K562 (cell line): ENCODE results near the gene FHIT. TPM values are rescaled to one million over a fixed set of nuclear protein-coding genes. Genes with fewer than 3 reads are reported as not detected.

Source experiments
- ATAC-seq: fragments of 200-7000 bp; cut with Tn5 transposase; 3 replicates; pipeline ENCODE4 v1.9.1; 2020; ENCODE audit warnings: moderate library complexity
- BruUV-seq: library from RNA; stranded (reverse); fragments of 400-500 nt; replicated peaks from 2 replicates; lab custom pipeline; 2021; lab: Mats Ljungman, UMichigan
- CTCF ChIA-PET: fragments of 300-600 bp; formaldehyde crosslinking; extraction: SDS; loops from one replicate; lab custom pipeline; 2021; ENCODE audit warnings: low intra/inter-chr PET ratio; lab: Yijun Ruan, JAX
- POLR2A ChIA-PET: fragments of 300-600, 350-650 bp; sonication (Branson Sonifier 250); formaldehyde crosslinking; extraction: SDS; loops from one replicate; lab custom pipeline; 2021; ENCODE audit warnings: antibody characterized with exemption, inconsistent platforms; lab: Yijun Ruan, JAX
- DNase-seq, 4 experiments: peaks; one replicate each; pipeline versions ENCODE4 v3.0.0 to v3.0.0-alpha.2; 2011 to 2018; ENCODE audit warnings: low spot score in 3 of 4, mixed read lengths in 3 of 4; ENCODE audit errors: extremely low read depth in 1 of 4
- FAIRE-seq: peaks from 2 replicates; lab custom pipeline; 2011; peaks lifted over from hg19 to GRCh38; lab: Jason Lieb, UNC
- H2AFZ ChIP-seq: 2 replicates; pipeline ENCODE4 v1.6.0; 2011; ENCODE audit warnings: low read depth, low read length, control low read depth, inconsistent platforms
- H3K27ac ChIP-seq: fragments of 200-600 bp; 3 replicates; pipeline ENCODE4 v1.8.0; 2011; ENCODE audit warnings: low read depth, mild to moderate bottlenecking, control low read depth, inconsistent platforms, low read length, moderate library complexity, mixed read lengths; ENCODE audit errors: extremely low read depth
- H3K27me3 ChIP-seq, 2 experiments: fragments of 300-600 bp in 1 of 2; 2 replicates in 1 of 2; 3 replicates in 1 of 2; pipeline versions ENCODE4 v1.6.0 to v1.8.0; 2011; ENCODE audit warnings: inconsistent platforms in 2 of 2, low read length in 2 of 2, mild to moderate bottlenecking in 1 of 2, mixed read lengths in 1 of 2, moderate library complexity in 1 of 2; ENCODE audit not compliant: control insufficient read depth in 2 of 2, insufficient read depth in 2 of 2
- H3K36me3 ChIP-seq: fragments of 300-600 bp; 3 replicates; pipeline ENCODE4 v1.8.0; 2011; ENCODE audit warnings: mild to moderate bottlenecking, low read length, inconsistent platforms; ENCODE audit not compliant: control insufficient read depth, insufficient read depth
- H3K4me1 ChIP-seq, 2 experiments: fragments of 200-600 bp in 1 of 2; replicated peaks in 1 of 2; 2 replicates in 1 of 2; 3 replicates in 1 of 2; pipeline versions ENCODE4 v1.5.1 to v1.8.0; 2011; ENCODE audit warnings: inconsistent platforms in 2 of 2, low read length in 2 of 2, mild to moderate bottlenecking in 1 of 2, mixed read lengths in 1 of 2, moderate library complexity in 1 of 2; ENCODE audit not compliant: control insufficient read depth in 2 of 2, insufficient read depth in 2 of 2
- H3K4me2 ChIP-seq: 2 replicates; pipeline ENCODE4 v1.6.1; 2011; ENCODE audit warnings: low read length, control low read depth, inconsistent platforms, mixed read lengths; ENCODE audit not compliant: insufficient read depth
- H3K4me3 ChIP-seq: fragments of 200-600 bp; sonication (generic), shearing (Covaris generic); 2 replicates; pipeline ENCODE4 v1.5.1; 2016; ENCODE audit warnings: control low read depth, inconsistent platforms
- H3K79me2 ChIP-seq: fragments of 200-600 bp; 3 replicates; pipeline ENCODE4 v1.8.0; 2011; ENCODE audit warnings: low read length, inconsistent platforms; ENCODE audit not compliant: control insufficient read depth, insufficient read depth
- H3K9ac ChIP-seq, 2 experiments: 2 replicates each; pipeline versions ENCODE4 v1.6.0 to v1.6.1; 2011; ENCODE audit warnings: low read depth in 2 of 2, low read length in 2 of 2, control low read depth in 1 of 2, inconsistent platforms in 1 of 2, mild to moderate bottlenecking in 1 of 2, mixed read lengths in 1 of 2; ENCODE audit not compliant: insufficient read depth in 1 of 2
- H3K9me1 ChIP-seq: one replicate; pipeline ENCODE4 v1.6.0; 2011; ENCODE audit warnings: inconsistent platforms, mild to moderate bottlenecking, low read length, moderate library complexity; ENCODE audit not compliant: control insufficient read depth, insufficient read depth
- H3K9me3 ChIP-seq: replicated peaks from 2 replicates; pipeline ENCODE4 v1.5.1; 2011; ENCODE audit warnings: low read depth, low read length, inconsistent platforms; ENCODE audit not compliant: control insufficient read depth, insufficient read depth
- H4K20me1 ChIP-seq: replicated peaks from 2 replicates; pipeline ENCODE4 v1.6.1; 2011; ENCODE audit warnings: low read length, inconsistent platforms, mixed read lengths; ENCODE audit not compliant: control insufficient read depth, insufficient read depth
- AFF1 ChIP-seq, 2 experiments: fragments of 450-650 bp; IDR thresholded peaks; 2 replicates each; pipeline ENCODE4 v1.6.1; 2018; ENCODE audit warnings: mild to moderate bottlenecking in 2 of 2, low read depth in 1 of 2; ENCODE audit not compliant: partially characterized antibody in 2 of 2
- ASH1L ChIP-seq: fragments of 450-650 bp; IDR thresholded peaks from 2 replicates; pipeline ENCODE4 v1.6.1; 2018; ENCODE audit warnings: borderline replicate concordance, mild to moderate bottlenecking, low read depth; ENCODE audit not compliant: partially characterized antibody
- ATF3 ChIP-seq, 2 experiments: fragments of 450-650 bp in 1 of 2; sonication (generic) in 1 of 2; formaldehyde crosslinking in 1 of 2; IDR thresholded peaks in 1 of 2; conservative IDR thresholded peaks in 1 of 2; 2 replicates each; pipeline versions ENCODE4 v1.6.1 to v1.8.1; 2016 to 2023; ENCODE audit warnings: mild to moderate bottlenecking in 2 of 2, moderate library complexity in 2 of 2, inconsistent platforms in 1 of 2, missing genetic modification reagents in 1 of 2
- BMI1 ChIP-seq: fragments of 150-350 bp; IDR thresholded peaks from 2 replicates; pipeline ENCODE4 v1.6.1; 2014; ENCODE audit warnings: low read length
- CC2D1A ChIP-seq: fragments of 450-650 bp; IDR thresholded peaks from 2 replicates; pipeline ENCODE4 v1.6.1; 2017; ENCODE audit warnings: mild to moderate bottlenecking
- CREBBP ChIP-seq: IDR thresholded peaks from one replicate; pipeline ENCODE4 v1.6.1; 2012; ENCODE audit warnings: low read depth, mild to moderate bottlenecking, control low read depth, inconsistent platforms, low read length
- HOXB6 ChIP-seq: fragments of 250-450 bp; sonication (Bioruptor Pico); IDR thresholded peaks from 2 replicates; pipeline ENCODE4 v1.5.1; 2022; ENCODE audit warnings: mild to moderate bottlenecking, borderline replicate concordance
- MCM7 ChIP-seq, 2 experiments: fragments of 450-650 bp; IDR thresholded peaks; 2 replicates each; pipeline ENCODE4 v1.6.1; 2016 to 2018
- MLX ChIP-seq, 2 experiments: fragments of 450-650 bp in 1 of 2; sonication (generic) in 1 of 2; formaldehyde crosslinking; conservative IDR thresholded peaks; 2 replicates each; pipeline versions ENCODE4 v1.4.0 to v1.8.1; 2020 to 2022; ENCODE audit warnings: mild to moderate bottlenecking in 1 of 2, missing genetic modification reagents in 1 of 2
- PRDM10 ChIP-seq: fragments of 450-650 bp; IDR thresholded peaks from 2 replicates; pipeline ENCODE4 v1.6.1; 2018; ENCODE audit not compliant: partially characterized antibody
- PRMT5 ChIP-seq: sonication (generic); formaldehyde crosslinking; IDR thresholded peaks from 2 replicates; pipeline ENCODE4 v1.5.0; 2020; ENCODE audit warnings: missing genetic modification reagents
- U2AF2 ChIP-seq: fragments of 200-400 bp; formaldehyde crosslinking; optimal IDR thresholded peaks from 2 replicates; pipeline ENCODE3; 2017; ENCODE audit warnings: low read depth, mild to moderate bottlenecking, low read length
- ZNF124 ChIP-seq: sonication (generic); formaldehyde crosslinking; IDR thresholded peaks from 2 replicates; pipeline ENCODE4 v1.8.1; 2022; ENCODE audit warnings: missing genetic modification reagents
- ZNF764 ChIP-seq: fragments of 250-450 bp; sonication (Bioruptor Pico); IDR thresholded peaks from 2 replicates; pipeline ENCODE4 v1.4.0; 2020; ENCODE audit warnings: low read depth, mild to moderate bottlenecking, moderate library complexity
- WGBS: fragments of 100-300 bp; shearing (Covaris generic); methylation state at CpG from one replicate; pipeline ENCODE4 v1.1.6; 2016; ENCODE audit warnings: low coverage, mixed read lengths; ENCODE audit not compliant: insufficient coverage; ENCODE audit errors: missing lambda C conversion rate; 5-methylcytosine and 5-hydroxymethylcytosine counted together
- in situ Hi-C: fragments of 300-500 bp; cut with MboI; formaldehyde crosslinking; loops from 4 replicates; pipeline ENCODE4 v1.15.0; 2018; ENCODE audit warnings: inconsistent platforms, mixed read lengths
- intact Hi-C: fragments of 100-400 bp; cut with micrococcal nuclease; formaldehyde crosslinking; loops from 2 replicates; pipeline ENCODE4 v1.14.2; 2022
- polyA plus RNA-seq, 8 experiments: library from polyadenylated mRNA; depleted of rRNA in 4 of 8; stranded (reverse) in 5 of 8; unstranded in 3 of 8; fragments of >200 nt; fragmentation: Nextera tagmentation in 2 of 8; fragmentation: Illumina TruSeq in 1 of 8; extraction: Ambion mirVana in 2 of 8; extraction: Trizol in 1 of 8; gene quantifications; 2 replicates each; pipeline versions ENCODE4 v1.2.1 to v1.2.3, GENCODE V29; 2011 to 2014; ENCODE audit warnings: inconsistent platforms in 1 of 8, missing spikeins in 1 of 8
- total RNA-seq, 7 experiments: library from RNA; depleted of rRNA in 6 of 7; stranded (reverse); fragments of >200 nt in 6 of 7; fragmentation: Illumina TruSeq in 2 of 7; extraction: Trizol in 2 of 7; gene quantifications; 2 replicates each; pipeline versions ENCODE4 v1.2.1 to v1.2.3, GENCODE V29; 2011 to 2021; ENCODE audit warnings: low replicate concordance in 1 of 7

FHIT gene
- total and polyA plus RNA-seq, 9 of the 15 experiments (the other 6 are each of a cell fraction or from before 2014, with no cell fraction given), result 1.7 to 9.1 (median 4.3) TPM

GRCh38 chr3:59839283-59839682 lies 1412.0 kb downstream of the FHIT start:
- in situ Hi-C loops, result no loop called here
- Histone ChIP-seq H3K79me2 (no peaks in the 10 kb centered on the region), H2AFZ (no peak overlapping the region), H3K4me3 (no peak overlapping the region), H3K36me3 (no peaks in the 10 kb centered on the region), H4K20me1 (no peaks in the 10 kb centered on the region), H3K27me3 (no peaks in the 10 kb centered on the region), H3K27ac (no peak overlapping the region), H3K4me1 (no peaks in the 10 kb centered on the region), H3K9me3 (no peaks in the 10 kb centered on the region), H3K9ac (no peak overlapping the region), H3K4me2 (no peak overlapping the region), H3K9me1 (no peaks in the 10 kb centered on the region)
- no peak for FAIRE-seq
- ChIA-PET POLR2A (no interaction called here), CTCF (no interaction called here)
- DNase-seq, result no peak
- intact Hi-C loops, result no loop called here
- BruUV-seq, result no TSS peak
- ATAC-seq, result no peak
- 14% methylated on average over 2 of the region's 3 CpGs for WGBS
- TF ChIP-seq CREBBP (no peak), PRMT5 (CRISPR knock-in tag) (no peak), CC2D1A (no peak), ZNF124 (CRISPR knock-in tag) (no peak), MCM7 (IDR thresholded peaks at IDR 0.05) (no peak), PRDM10 (no peak), MLX (CRISPR knock-in tag; conservative IDR thresholded peaks at IDR 0.05) (no peak), ASH1L (no peak), AFF1 (IDR thresholded peaks at IDR 0.05; ENCODE audit: low read depth in 1 of 2, partially characterized antibody in 2 of 2) (no peak), BMI1 (no peak), ZNF764 (CRISPR knock-in tag) (no peak), U2AF2 (no peak), ATF3 (IDR thresholded peaks at IDR 0.05) (no peak), ATF3 (CRISPR knock-in tag; conservative IDR thresholded peaks at IDR 0.05) (no peak), HOXB6 (CRISPR knock-in tag) (no peak)
